ENCODE results near the gene SNRNP35.

DNA sequence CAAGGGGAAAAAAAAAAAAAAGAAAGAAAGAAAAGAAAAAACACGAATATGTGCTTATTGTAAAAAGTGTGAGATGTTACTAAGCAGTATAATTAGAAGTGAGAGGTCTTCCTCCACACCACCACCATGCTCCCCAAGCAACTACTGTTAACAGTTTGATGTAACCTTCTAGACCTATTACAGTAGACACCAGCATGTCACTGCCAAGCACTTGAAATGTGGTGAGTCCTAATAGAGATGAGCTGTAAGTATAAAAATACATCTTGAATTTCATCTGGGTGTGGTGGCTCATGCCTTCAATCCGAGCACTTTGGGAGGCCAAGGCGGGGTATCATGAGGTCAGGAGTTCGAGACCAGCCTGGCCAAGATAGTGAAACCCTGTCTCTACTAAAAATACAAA is 8.1 kb upstream of the SNRNP35 start:
- TF ChIP-seq CTCF (IDR thresholded peaks at IDR 0.05; ENCODE audit: low read length) (no peak), EZH2 (optimal IDR thresholded peaks at IDR 0.05; ENCODE audit: low read depth, low read length) (no peak)
